H1 (cell line): ENCODE results near the gene PDS5A. TPM values are rescaled to one million over a fixed set of nuclear protein-coding genes. Genes with fewer than 3 reads are reported as not detected.

Source experiments
- CTCF ChIA-PET: fragments of 300-600 bp; sonication (Branson Sonifier 250); formaldehyde crosslinking; loops from one replicate; lab custom pipeline; 2021; ENCODE audit not compliant: partially characterized antibody; lab: Charles Lee
- POLR2A ChIA-PET: fragments of 300-600 bp; sonication (Branson Sonifier 250); formaldehyde crosslinking; loops from one replicate; lab custom pipeline; 2021; ENCODE audit warnings: inconsistent platforms; ENCODE audit not compliant: partially characterized antibody; lab: Charles Lee
- DNase-seq, 2 experiments: peaks; one replicate each; pipeline versions ENCODE4 v3.0.0 to v3.0.0-alpha.2; 2010 to 2022; ENCODE audit warnings: low spot score in 2 of 2, low read depth in 1 of 2, mixed read lengths in 1 of 2
- FAIRE-seq: peaks from 2 replicates; lab custom pipeline; 2011; peaks lifted over from hg19 to GRCh38; lab: Jason Lieb, UNC
- H2AFZ ChIP-seq: 2 replicates; pipeline ENCODE4 v1.8.1; 2012; ENCODE audit warnings: low read length, inconsistent platforms
- H2AK5ac ChIP-seq: 2 replicates; pipeline ENCODE4 v1.6.1; 2013; ENCODE audit warnings: low read depth, low read length
- H2BK120ac ChIP-seq: replicated peaks from 2 replicates; pipeline ENCODE3; 2013; ENCODE audit warnings: low read depth, low read length, inconsistent platforms
- H2BK12ac ChIP-seq: 2 replicates; pipeline ENCODE4 v1.6.1; 2013; ENCODE audit warnings: low read depth, low read length
- H2BK15ac ChIP-seq: 2 replicates; pipeline ENCODE4 v1.6.1; 2013; ENCODE audit warnings: low read length
- H2BK20ac ChIP-seq: 2 replicates; pipeline ENCODE4 v1.6.1; 2013; ENCODE audit warnings: low read length
- H2BK5ac ChIP-seq: 2 replicates; pipeline ENCODE4 v1.6.1; 2013; ENCODE audit warnings: low read depth, low read length
- H3K14ac ChIP-seq: 2 replicates; pipeline ENCODE4 v1.6.1; 2013; ENCODE audit warnings: inconsistent platforms; ENCODE audit not compliant: insufficient read length
- H3K18ac ChIP-seq: 2 replicates; pipeline ENCODE4 v1.6.1; 2013; ENCODE audit warnings: low read length; ENCODE audit errors: extremely low read depth
- H3K23ac ChIP-seq: 2 replicates; pipeline ENCODE4 v1.6.1; 2013; ENCODE audit warnings: inconsistent platforms; ENCODE audit not compliant: insufficient read length
- H3K23me2 ChIP-seq: 2 replicates; pipeline ENCODE4 v1.6.1; 2013; ENCODE audit warnings: low read depth, low read length
- H3K27ac ChIP-seq: 2 replicates; pipeline ENCODE4 v1.6.1; 2011; ENCODE audit warnings: low read depth, low read length, inconsistent platforms
- H3K27me3 ChIP-seq, 4 experiments: replicated peaks in 1 of 4; 1 replicate in 1 of 4; 2 replicates in 3 of 4; pipeline versions ENCODE4 v1.6.1 to v1.8.1; 2011 to 2013; ENCODE audit warnings: low read length in 3 of 4, mild to moderate bottlenecking in 3 of 4, inconsistent platforms in 2 of 4, mixed read lengths in 2 of 4, moderate library complexity in 1 of 4; ENCODE audit not compliant: control insufficient read depth in 3 of 4, insufficient read depth in 3 of 4; ENCODE audit errors: extremely low read depth in 1 of 4
- H3K36me3 ChIP-seq, 4 experiments: 2 replicates each; pipeline versions ENCODE4 v1.6.1 to v1.8.1; 2011 to 2013; ENCODE audit warnings: mild to moderate bottlenecking in 4 of 4, low read length in 3 of 4, moderate library complexity in 2 of 4, control low read depth in 1 of 4, inconsistent platforms in 1 of 4; ENCODE audit not compliant: insufficient read depth in 4 of 4, control insufficient read depth in 2 of 4
- H3K4ac ChIP-seq: replicated peaks from 2 replicates; pipeline ENCODE3; 2013; ENCODE audit warnings: low read length, low read depth, mixed read lengths, inconsistent platforms; ENCODE audit not compliant: insufficient read length
- H3K4me1 ChIP-seq, 4 experiments: replicated peaks in 1 of 4; 1 replicate in 1 of 4; 2 replicates in 3 of 4; pipeline versions ENCODE4 v1.6.1 to v1.8.1; 2011 to 2013; ENCODE audit warnings: low read length in 3 of 4, inconsistent platforms in 2 of 4, mixed read lengths in 1 of 4; ENCODE audit not compliant: insufficient read depth in 4 of 4, control insufficient read depth in 3 of 4
- H3K4me2 ChIP-seq, 2 experiments: 2 replicates each; pipeline versions ENCODE4 v1.6.1 to v1.8.1; 2011 to 2013; ENCODE audit warnings: low read depth in 2 of 2, low read length in 2 of 2, control low read depth in 1 of 2, inconsistent platforms in 1 of 2, mild to moderate bottlenecking in 1 of 2; ENCODE audit not compliant: insufficient read depth in 1 of 2
- H3K4me3 ChIP-seq, 4 experiments: fragments of 200-600, 300-600 bp in 1 of 4; sonication (generic), shearing (Covaris generic), sonication (Bioruptor Twin) in 1 of 4; 2 replicates each; pipeline versions ENCODE4 v1.5.1 to v1.8.1; 2011 to 2016; ENCODE audit warnings: low read length in 4 of 4, low read depth in 3 of 4, control low read depth in 2 of 4, inconsistent platforms in 2 of 4, mild to moderate bottlenecking in 2 of 4, mixed read lengths in 1 of 4, moderate library complexity in 1 of 4; ENCODE audit not compliant: insufficient read depth in 2 of 4; ENCODE audit errors: extremely low read depth in 1 of 4
- H3K56ac ChIP-seq: replicated peaks from 2 replicates; pipeline ENCODE3; 2013; ENCODE audit warnings: low read depth, mild to moderate bottlenecking, mixed read lengths, low read length, inconsistent platforms; ENCODE audit not compliant: insufficient read length
- H3K79me1 ChIP-seq: 2 replicates; pipeline ENCODE4 v1.6.1; 2013; ENCODE audit warnings: low read depth, low read length, control low read depth
- H3K79me2 ChIP-seq, 2 experiments: 2 replicates each; pipeline versions ENCODE4 v1.6.1 to v1.8.1; 2012 to 2013; ENCODE audit warnings: low read length in 2 of 2, mild to moderate bottlenecking in 2 of 2, inconsistent platforms in 1 of 2; ENCODE audit not compliant: insufficient read depth in 2 of 2, control insufficient read depth in 1 of 2
- H3K9ac ChIP-seq, 4 experiments: replicated peaks in 1 of 4; 1 replicate in 1 of 4; 2 replicates in 3 of 4; pipeline versions ENCODE4 v1.6.1 to v1.8.1; 2011 to 2013; ENCODE audit warnings: low read depth in 3 of 4, low read length in 3 of 4, control low read depth in 2 of 4, mild to moderate bottlenecking in 2 of 4, moderate library complexity in 2 of 4, inconsistent platforms in 1 of 4; ENCODE audit errors: extremely low read depth in 1 of 4
- H3K9me3 ChIP-seq, 2 experiments: 2 replicates each; pipeline versions ENCODE4 v1.6.1 to v1.8.1; 2012 to 2013; ENCODE audit warnings: mild to moderate bottlenecking in 2 of 2, moderate library complexity in 2 of 2, control low read depth in 1 of 2, inconsistent platforms in 1 of 2, low read depth in 1 of 2, low read length in 1 of 2, mixed read lengths in 1 of 2; ENCODE audit not compliant: insufficient read depth in 2 of 2
- H4K20me1 ChIP-seq, 2 experiments: replicated peaks in 1 of 2; 2 replicates each; pipeline versions ENCODE3 to v1.8.1; 2011 to 2013; ENCODE audit warnings: inconsistent platforms in 2 of 2, low read length in 2 of 2, mild to moderate bottlenecking in 1 of 2; ENCODE audit not compliant: insufficient read depth in 2 of 2, control insufficient read depth in 1 of 2
- H4K5ac ChIP-seq: 2 replicates; pipeline ENCODE4 v1.6.1; 2013; ENCODE audit warnings: low read length, low read depth, mixed read lengths, inconsistent platforms; ENCODE audit not compliant: insufficient read length
- H4K8ac ChIP-seq: 2 replicates; pipeline ENCODE4 v1.8.0; 2013; ENCODE audit warnings: mild to moderate bottlenecking, moderate library complexity, low read length, inconsistent platforms; ENCODE audit not compliant: insufficient read depth; ENCODE audit errors: extremely low read depth
- H4K91ac ChIP-seq: replicated peaks from 2 replicates; pipeline ENCODE3; 2013; ENCODE audit warnings: low read length, mixed read lengths, inconsistent platforms; ENCODE audit not compliant: insufficient read length
- CHD1 ChIP-seq: IDR thresholded peaks from 2 replicates; pipeline ENCODE4 v1.6.1; 2012; ENCODE audit warnings: low read depth, low read length, improper control_type of control experiment
- CREB1 ChIP-seq: IDR thresholded peaks from 2 replicates; pipeline ENCODE4 v1.6.1; 2012; ENCODE audit warnings: inconsistent platforms
- GTF2F1 ChIP-seq: IDR thresholded peaks from 2 replicates; pipeline ENCODE4 v1.6.1; 2012; ENCODE audit warnings: low read depth, low read length, improper control_type of control experiment, borderline replicate concordance
- POLR2A ChIP-seq, 2 experiments: IDR thresholded peaks; 1 replicate in 1 of 2; 2 replicates in 1 of 2; pipeline ENCODE4 v1.6.1; 2011; ENCODE audit warnings: low read depth in 2 of 2, low read length in 2 of 2, mild to moderate bottlenecking in 2 of 2; ENCODE audit errors: control extremely low read depth in 1 of 2
- RBBP5 ChIP-seq: IDR thresholded peaks from 2 replicates; pipeline ENCODE4 v1.7.1; 2012; ENCODE audit warnings: low read depth, mild to moderate bottlenecking, inconsistent platforms, low read length, moderate library complexity, borderline replicate concordance
- SAP30 ChIP-seq: fragments of 300-600 bp; sonication (generic); IDR thresholded peaks from 2 replicates; pipeline ENCODE4 v1.7.1; 2012; ENCODE audit warnings: low read length, moderate library complexity, mild to moderate bottlenecking, inconsistent platforms; ENCODE audit not compliant: insufficient read depth, insufficient replicate concordance
- SIRT6 ChIP-seq: IDR thresholded peaks from one replicate; pipeline ENCODE4 v1.7.1; 2012; ENCODE audit warnings: low read length, inconsistent platforms
- TEAD4 ChIP-seq: IDR thresholded peaks from 2 replicates; pipeline ENCODE4 v1.6.1; 2012; ENCODE audit warnings: low read depth, low read length, inconsistent platforms, mixed read lengths
- ZNF274 ChIP-seq: IDR thresholded peaks from 2 replicates; pipeline ENCODE4 v1.7.0; 2012; ENCODE audit warnings: low read length, borderline replicate concordance; ENCODE audit errors: extremely low read depth
- WGBS, 2 experiments: shearing (Covaris generic) in 1 of 2; methylation state at CpG; one replicate each; pipeline versions ENCODE4 v1.1.6 to v1.1.7; 2013 to 2015; ENCODE audit warnings: low lambda C conversion rate in 2 of 2, mixed read lengths in 2 of 2, inconsistent platforms in 1 of 2, low coverage in 1 of 2, missing lambda C conversion rate in 1 of 2; ENCODE audit not compliant: insufficient replicate concordance in 2 of 2, insufficient coverage in 1 of 2, insufficient read length in 1 of 2; ENCODE audit errors: extremely low coverage in 1 of 2, missing lambda C conversion rate in 1 of 2; 5-methylcytosine and 5-hydroxymethylcytosine counted together
- polyA plus RNA-seq, 7 experiments: library from polyadenylated mRNA; depleted of rRNA in 3 of 7; stranded (reverse) in 5 of 7; unstranded in 2 of 7; fragments of >200 nt in 5 of 7; fragments of 200-250 nt in 2 of 7; gene quantifications; 1 replicate in 5 of 7; 2 replicates in 1 of 7; 4 replicates in 1 of 7; pipeline versions ENCODE4 v1.2.1 to v1.2.3, GENCODE V29; 2011 to 2013; ENCODE audit warnings: missing spikeins in 2 of 7, mixed read lengths in 2 of 7
- total RNA-seq: library from RNA; stranded (reverse); fragmentation: NEBNext Ultra II Directional; extraction: Animal tissue kit (Norgen Biotek cat#: 25700); gene quantifications from 2 replicates; pipeline ENCODE4 v1.2.1, GENCODE V29; 2021

PDS5A gene
- total and polyA plus RNA-seq, 2 of the 8 experiments (the other 6 are each of a cell fraction or from before 2014, with no cell fraction given) = 15.5 to 76.6 TPM

DNA sequence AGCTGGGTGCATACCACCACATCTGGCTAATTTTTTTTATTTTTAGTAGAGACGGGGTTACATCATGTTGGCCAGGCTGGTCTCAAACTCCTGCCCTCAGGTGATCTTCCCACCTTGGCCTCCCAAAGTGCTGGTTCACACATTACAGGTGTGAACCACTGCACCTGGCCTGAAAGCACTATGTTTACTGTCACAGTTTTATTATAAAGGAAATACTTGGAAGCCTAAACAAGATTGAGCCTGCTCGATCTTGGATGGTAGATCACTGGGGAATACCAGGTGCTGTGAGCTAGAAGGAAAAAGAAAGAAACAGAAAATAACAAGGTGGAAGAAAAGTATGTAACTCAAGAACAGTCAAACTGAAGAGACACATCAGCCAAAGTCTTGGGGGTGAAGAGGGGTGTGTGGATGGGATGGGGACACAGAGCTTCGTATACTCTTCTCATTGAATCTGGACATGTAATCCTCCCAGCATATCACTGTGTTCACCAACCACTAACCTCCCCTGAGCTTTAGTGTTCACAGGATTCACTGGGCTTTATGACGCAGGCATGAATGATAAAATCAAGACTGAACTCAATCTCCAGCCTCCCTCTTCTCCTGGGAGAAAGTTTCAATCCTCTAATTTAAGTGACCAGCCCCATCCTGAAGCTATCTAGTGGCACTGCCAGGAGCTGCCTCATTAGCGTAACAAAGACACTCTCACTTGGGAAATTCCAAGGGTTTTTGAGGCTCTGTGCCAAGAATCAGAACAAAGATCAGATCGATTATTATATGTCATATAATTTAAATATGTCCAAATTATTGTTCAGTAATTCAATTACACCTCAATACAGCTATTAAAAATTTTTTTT lies 40.9 kb downstream of the PDS5A start:
- Histone ChIP-seq H3K4ac (no peak overlapping the region), H3K56ac (no peak overlapping the region), H2BK15ac (no peak overlapping the region), H3K27ac (peak overlapping the region; percentile 51; the same call in 1 of the 2 replicates), H3K36me3 (no peaks in the 10 kb centered on the region), H3K9me3 (no peaks in the 10 kb centered on the region), H3K23me2 (no peaks in the 10 kb centered on the region), H3K4me2 (peak overlapping the region; percentile 61 to 85), H4K20me1 (peaks cover 6 to 7% of the 10 kb centered on the region in 2 experiments), H2BK20ac (no peak overlapping the region), H2BK12ac (peak overlapping the region; percentile 32; the same call in 1 of the 2 replicates), H2BK5ac (peak overlapping the region; percentile 8)
- DNase-seq = no peak
- CTCF ChIA-PET = interaction anchor here (0.6 to 4.3 kb wide), 5 partner anchors 10 to 47 kb away, joined by 3 to 17 read pairs (median 3); no protein-coding TSS in a partner anchor
- TF ChIP-seq GTF2F1 (no peak), POLR2A (IDR thresholded peaks at IDR 0.05; ENCODE audit: control extremely low read depth in 1 of 2, low read depth in 2 of 2, low read length in 2 of 2) (no peak), CREB1 (no peak), TEAD4 (peak; percentile 73), CHD1 (no peak), RBBP5 (no peak), SIRT6 (no peak), SAP30 (no peak), ZNF274 (no peak)
- TF ChIP-seq, all 59 proteins: peak for 1
- peak overlapping the region in 1 of 4 experiments; percentile 36; a peak in 1 of 8 replicates for H3K4me3 ChIP-seq
- no peak overlapping the region for H4K8ac ChIP-seq
- H3K27me3 ChIP-seq = no peaks in the 10 kb centered on the region
- peaks cover 4% of the 10 kb centered on the region for H3K79me1 ChIP-seq
- peaks cover 4 to 9% (median 7%) of the 10 kb centered on the region in 4 experiments; a peak in 6 of 7 replicates for H3K4me1 ChIP-seq
- no peak overlapping the region for H2BK120ac ChIP-seq
- 61% methylated on average over 6 of the region's 6 CpGs; no CpG with 5 or more reads in 1 of the 2 experiments for WGBS, 2 experiments
- H4K91ac ChIP-seq = no peak overlapping the region
- H2AK5ac ChIP-seq = no peak overlapping the region
- H3K18ac ChIP-seq = peak overlapping the region; percentile 88
- POLR2A ChIA-PET = interaction anchor here (0.6 to 1.1 kb wide), 4 partner anchors 11 to 256 kb away, joined by 3 read pairs; no protein-coding TSS in a partner anchor
- H2AFZ ChIP-seq = no peak overlapping the region
- H4K5ac ChIP-seq = peak overlapping the region; percentile 23
- no peak overlapping the region for H3K23ac ChIP-seq
- H3K9ac ChIP-seq = peak overlapping the region in 3 of 4 experiments; percentile 5 to 61 (median 13); a peak in 3 of 7 replicates
- no peak for FAIRE-seq
- peaks cover 11 to 92% of the 10 kb centered on the region in 2 experiments; a peak in 3 of 4 replicates for H3K79me2 ChIP-seq
- no peak overlapping the region for H3K14ac ChIP-seq
